ENCODE data around the gene TMEM69. TPM values are rescaled to one million over a fixed set of nuclear protein-coding genes. Genes with fewer than 3 reads are reported as not detected.
"Not testable (repeated sequence)": the region's sequence is repeated elsewhere in the genome, so short reads cannot be mapped to it uniquely, and the experiment has no call there.

TMEM69 gene
- total RNA-seq, 2 donors from 2014 or later, result 6.8 to 7.2 TPM

DNA sequence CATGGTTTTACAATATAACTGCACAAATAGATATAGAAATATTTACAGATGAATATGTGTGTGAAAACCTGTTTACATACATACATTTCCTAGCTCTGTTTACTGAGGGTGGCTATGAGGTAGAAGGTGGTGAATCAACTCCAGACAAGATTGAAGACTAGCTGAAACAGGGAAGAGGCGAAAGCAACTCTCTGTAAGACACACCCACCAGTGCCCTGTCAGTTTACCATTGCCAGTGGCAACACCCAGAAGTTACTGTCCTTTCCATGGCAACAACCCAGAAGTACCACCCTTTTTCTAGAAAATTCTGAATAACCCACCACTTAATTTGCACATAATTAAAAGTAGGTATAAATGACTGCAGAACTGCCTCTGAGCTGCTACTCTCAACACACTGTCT lies 16.7 kb downstream of the TMEM69 start:
- no peaks in the 10 kb centered on the region for H3K9me3 ChIP-seq
- peaks cover 5% of the 10 kb centered on the region for H3K36me3 ChIP-seq
- TF ChIP-seq, protein P1, sequence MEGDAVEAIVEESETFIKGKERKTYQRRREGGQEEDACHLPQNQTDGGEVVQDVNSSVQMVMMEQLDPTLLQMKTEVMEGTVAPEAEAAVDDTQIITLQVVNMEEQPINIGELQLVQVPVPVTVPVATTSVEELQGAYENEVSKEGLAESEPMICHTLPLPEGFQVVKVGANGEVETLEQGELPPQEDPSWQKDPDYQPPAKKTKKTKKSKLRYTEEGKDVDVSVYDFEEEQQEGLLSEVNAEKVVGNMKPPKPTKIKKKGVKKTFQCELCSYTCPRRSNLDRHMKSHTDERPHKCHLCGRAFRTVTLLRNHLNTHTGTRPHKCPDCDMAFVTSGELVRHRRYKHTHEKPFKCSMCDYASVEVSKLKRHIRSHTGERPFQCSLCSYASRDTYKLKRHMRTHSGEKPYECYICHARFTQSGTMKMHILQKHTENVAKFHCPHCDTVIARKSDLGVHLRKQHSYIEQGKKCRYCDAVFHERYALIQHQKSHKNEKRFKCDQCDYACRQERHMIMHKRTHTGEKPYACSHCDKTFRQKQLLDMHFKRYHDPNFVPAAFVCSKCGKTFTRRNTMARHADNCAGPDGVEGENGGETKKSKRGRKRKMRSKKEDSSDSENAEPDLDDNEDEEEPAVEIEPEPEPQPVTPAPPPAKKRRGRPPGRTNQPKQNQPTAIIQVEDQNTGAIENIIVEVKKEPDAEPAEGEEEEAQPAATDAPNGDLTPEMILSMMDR (IDR thresholded peaks at IDR 0.05), result no peak
- no peaks in the 10 kb centered on the region for H3K4me1 ChIP-seq (ENCODE audit: control insufficient read depth in 1 of 2, low read depth in 2 of 2)
- no peak overlapping the region for H3K4me3 ChIP-seq
- ATAC-seq (ENCODE audit: insufficient number of reproducible peaks, low FRiP score, low read depth) (no peak), DNase-seq (ENCODE audit: low spot score) (no peak)
- no peaks in the 10 kb centered on the region for H3K27me3 ChIP-seq (replicated peaks; ENCODE audit: insufficient read depth)
- no peak overlapping the region for H3K27ac ChIP-seq

DNA sequence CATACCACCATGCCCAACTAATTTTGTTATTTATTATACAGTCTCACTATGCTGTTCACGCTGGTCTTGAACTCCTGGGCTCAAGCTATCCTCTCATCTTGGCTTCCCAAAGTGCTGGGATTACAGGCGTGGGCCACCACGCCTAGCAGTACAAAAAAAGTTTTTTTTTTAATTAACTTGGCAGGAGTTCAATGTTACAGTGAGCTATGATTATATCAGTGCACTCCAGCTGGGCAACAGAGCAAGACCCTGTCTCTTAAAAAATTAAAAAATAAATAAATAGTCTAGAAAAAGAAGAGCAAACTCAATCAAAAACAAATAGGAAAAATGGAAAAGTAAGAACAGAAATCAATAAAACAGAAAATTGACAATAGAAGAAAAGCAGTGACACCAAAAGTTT lies 25.7 kb downstream of the TMEM69 start:
- Histone ChIP-seq H3K36me3 (peaks cover under 1% of the 10 kb centered on the region), H3K27me3 (replicated peaks; ENCODE audit: insufficient read depth) (no peaks in the 10 kb centered on the region), H3K27ac (no peak overlapping the region), H3K4me3 (no peak overlapping the region), H3K9me3 (no peaks in the 10 kb centered on the region), H3K4me1 (ENCODE audit: control insufficient read depth in 1 of 2, low read depth in 2 of 2) (no peaks in the 10 kb centered on the region)
- ATAC-seq (ENCODE audit: insufficient number of reproducible peaks, low FRiP score, low read depth), result no peak
- DNase-seq (ENCODE audit: low spot score), result no peak
- TF ChIP-seq, protein P1 (IDR thresholded peaks at IDR 0.05), result no peak

DNA sequence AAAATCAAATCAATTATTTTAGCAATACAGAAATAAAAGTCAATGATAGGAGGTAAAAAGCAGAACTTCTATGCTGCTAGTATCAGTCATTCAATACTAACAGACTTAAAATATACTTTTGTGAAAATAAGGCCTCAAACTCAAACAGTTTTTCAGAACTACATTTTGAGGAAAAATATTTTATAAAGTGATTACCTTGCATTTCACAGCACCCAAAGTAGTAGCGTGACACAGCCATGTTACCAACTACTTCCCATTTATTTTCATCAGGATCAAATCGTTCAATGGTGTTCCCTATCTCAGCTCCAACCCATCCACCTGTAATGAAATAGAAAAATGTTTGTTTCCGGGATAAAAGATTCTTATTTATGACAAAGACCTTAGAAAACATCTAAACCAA lies 28.7 kb downstream of the TMEM69 start:
- Histone ChIP-seq H3K4me3 (no peak overlapping the region), H3K9me3 (no peaks in the 10 kb centered on the region), H3K4me1 (ENCODE audit: control insufficient read depth in 1 of 2, low read depth in 2 of 2) (no peaks in the 10 kb centered on the region), H3K27me3 (replicated peaks; ENCODE audit: insufficient read depth) (no peaks in the 10 kb centered on the region), H3K36me3 (no peaks in the 10 kb centered on the region), H3K27ac (no peak overlapping the region)
- ATAC-seq (ENCODE audit: insufficient number of reproducible peaks, low FRiP score, low read depth), result no peak
- TF ChIP-seq, protein P1 (IDR thresholded peaks at IDR 0.05), result no peak
- no peak for DNase-seq (ENCODE audit: low spot score)

DNA sequence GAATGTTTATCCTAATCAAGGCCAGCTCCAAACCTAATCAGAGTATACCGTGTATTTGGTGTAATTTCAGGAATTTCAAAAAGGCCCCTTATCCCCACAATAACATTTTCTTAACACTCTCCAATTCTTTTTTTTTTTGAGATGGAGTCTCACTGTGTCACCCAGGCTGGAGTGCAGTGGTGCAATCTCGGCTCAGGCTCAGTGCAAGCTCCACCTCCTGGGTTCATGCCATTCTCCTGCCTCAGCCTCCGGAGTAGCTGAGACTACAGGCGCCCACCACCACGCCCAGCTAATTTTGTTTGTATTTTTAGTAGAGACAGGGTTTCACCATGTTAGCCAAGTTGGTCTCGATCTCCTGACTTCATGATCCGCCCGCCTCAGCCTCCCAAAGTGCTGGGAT lies 29.4 kb downstream of the TMEM69 start:
- H3K9me3 ChIP-seq; H3K27ac ChIP-seq; H3K27me3 ChIP-seq (replicated peaks; ENCODE audit: insufficient read depth); H3K4me3 ChIP-seq; H3K4me1 ChIP-seq (ENCODE audit: control insufficient read depth in 1 of 2, low read depth in 2 of 2); ATAC-seq (ENCODE audit: insufficient number of reproducible peaks, low FRiP score, low read depth); H3K36me3 ChIP-seq; DNase-seq (ENCODE audit: low spot score): not testable (repeated sequence)

DNA sequence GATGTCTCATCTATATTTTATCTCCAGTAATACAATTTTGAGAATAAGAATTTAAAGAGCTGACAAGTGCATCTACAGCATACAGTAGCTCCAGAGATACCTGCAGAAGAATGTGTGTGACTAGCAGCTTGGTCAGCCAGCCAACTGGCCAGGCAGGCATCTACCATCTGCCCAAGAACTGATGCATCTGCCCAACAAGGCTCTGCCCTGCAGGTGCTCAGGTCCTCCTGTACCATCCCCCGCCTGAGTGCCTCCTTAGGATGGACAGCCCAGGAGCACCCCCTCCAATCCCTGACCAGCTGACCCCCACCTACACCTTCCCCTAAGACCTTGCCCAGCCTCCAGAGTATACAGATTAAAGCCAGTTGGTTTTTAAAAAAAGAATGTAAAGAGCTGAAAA lies 30.3 kb downstream of the TMEM69 start:
- ATAC-seq (ENCODE audit: insufficient number of reproducible peaks, low FRiP score, low read depth) (no peak), DNase-seq (ENCODE audit: low spot score) (no peak)
- Histone ChIP-seq H3K4me1 (ENCODE audit: control insufficient read depth in 1 of 2, low read depth in 2 of 2) (no peaks in the 10 kb centered on the region), H3K9me3 (no peaks in the 10 kb centered on the region), H3K27me3 (replicated peaks; ENCODE audit: insufficient read depth) (no peaks in the 10 kb centered on the region), H3K27ac (no peak overlapping the region), H3K36me3 (no peaks in the 10 kb centered on the region), H3K4me3 (no peak overlapping the region)
- TF ChIP-seq, protein P1 (IDR thresholded peaks at IDR 0.05), result no peak

DNA sequence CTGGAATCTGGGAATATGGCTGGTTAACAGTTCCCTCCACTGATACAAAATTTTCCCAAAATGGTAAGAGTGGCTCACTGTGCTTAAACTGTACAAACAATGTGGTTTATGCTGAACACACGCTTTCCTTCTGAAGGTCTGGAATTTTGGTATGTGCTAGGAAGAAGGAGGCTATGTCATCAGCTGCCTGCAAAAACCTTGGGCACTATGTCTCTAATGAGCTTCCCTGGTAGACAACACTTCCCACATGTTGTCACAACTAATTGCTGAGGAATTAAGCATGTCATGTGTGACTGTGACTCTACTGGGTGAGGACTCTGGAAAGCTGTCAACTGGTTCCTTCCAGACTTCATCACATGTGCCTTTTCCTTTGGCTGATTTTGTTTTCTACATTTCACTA lies 33.2 kb downstream of the TMEM69 start:
- H3K4me3 ChIP-seq, result no peak overlapping the region
- H3K27ac ChIP-seq, result no peak overlapping the region
- no peaks in the 10 kb centered on the region for H3K27me3 ChIP-seq (replicated peaks; ENCODE audit: insufficient read depth)
- TF ChIP-seq, protein P1 (IDR thresholded peaks at IDR 0.05), result no peak
- no peak for ATAC-seq (ENCODE audit: insufficient number of reproducible peaks, low FRiP score, low read depth)
- no peaks in the 10 kb centered on the region for H3K9me3 ChIP-seq
- no peaks in the 10 kb centered on the region for H3K4me1 ChIP-seq (ENCODE audit: control insufficient read depth in 1 of 2, low read depth in 2 of 2)
- no peaks in the 10 kb centered on the region for H3K36me3 ChIP-seq
- DNase-seq (ENCODE audit: low spot score), result no peak
